A673 (cell line): ENCODE data around the gene PIK3R1. TPM values are rescaled to one million over a fixed set of nuclear protein-coding genes. Genes with fewer than 3 reads are reported as not detected.

Experiments used
- BruUV-seq: library from RNA; stranded (reverse); fragments of 400-500 nt; replicated peaks from 2 replicates; lab custom pipeline; 2021; lab: Mats Ljungman, UMichigan
- CTCF ChIA-PET: fragments of 300-600 bp; sonication (Branson Sonifier 250); formaldehyde crosslinking; loops from one replicate; lab custom pipeline; 2022; ENCODE audit warnings: antibody characterized with exemption; lab: Charles Lee
- POLR2A ChIA-PET: fragments of 300-600 bp; sonication (Branson Sonifier 250); formaldehyde crosslinking; loops from one replicate; lab custom pipeline; 2022; ENCODE audit warnings: antibody characterized with exemption; ENCODE audit not compliant: low non-redundant PET; lab: Charles Lee
- DNase-seq: peaks from one replicate; pipeline ENCODE4 v3.0.0-alpha.2; 2015; ENCODE audit warnings: low spot score
- H3K27ac ChIP-seq: fragments of 200-600 bp; sonication (generic); 2 replicates; pipeline ENCODE4 v1.5.1; 2016; ENCODE audit warnings: mixed run types, low read depth, mild to moderate bottlenecking, mixed read lengths, antibody characterized with exemption, low read length; ENCODE audit not compliant: poor library complexity, severe bottlenecking
- H3K27me3 ChIP-seq: fragments of 200-600 bp; sonication (generic); replicated peaks from 2 replicates; pipeline ENCODE4 v1.6.1; 2017; ENCODE audit warnings: mixed run types, low read depth, mild to moderate bottlenecking, mixed read lengths, antibody characterized with exemption, low read length; ENCODE audit not compliant: insufficient read depth, poor library complexity
- H3K36me3 ChIP-seq: fragments of 200-600 bp; sonication (generic); 2 replicates; pipeline ENCODE4 v1.6.1; 2016; ENCODE audit warnings: mixed run types, mild to moderate bottlenecking, mixed read lengths, antibody characterized with exemption, low read length; ENCODE audit not compliant: insufficient read depth, poor library complexity, severe bottlenecking
- H3K4me1 ChIP-seq: fragments of 200-600 bp; sonication (generic); 2 replicates; pipeline ENCODE4 v1.6.1; 2017; ENCODE audit warnings: mixed run types, mild to moderate bottlenecking, mixed read lengths, antibody characterized with exemption, low read length; ENCODE audit not compliant: insufficient read depth, poor library complexity, severe bottlenecking
- H3K4me3 ChIP-seq: fragments of 200-600 bp; sonication (generic); 2 replicates; pipeline ENCODE4 v1.5.1; 2016; ENCODE audit warnings: low read depth, mixed run types, mild to moderate bottlenecking, mixed read lengths, low read length; ENCODE audit not compliant: poor library complexity, severe bottlenecking
- H3K9me3 ChIP-seq: fragments of 200-600 bp; sonication (generic); 2 replicates; pipeline ENCODE4 v1.6.1; 2016; ENCODE audit warnings: mixed run types, low read depth, mild to moderate bottlenecking, mixed read lengths, antibody characterized with exemption, low read length; ENCODE audit not compliant: poor library complexity, severe bottlenecking
- EZH2 ChIP-seq: fragments of 200-600 bp; sonication (generic); IDR thresholded peaks from 2 replicates; pipeline ENCODE4 v1.6.1; 2017; ENCODE audit warnings: borderline replicate concordance, low read depth, mild to moderate bottlenecking, mixed read lengths, antibody characterized with exemption, low read length; ENCODE audit not compliant: poor library complexity, severe bottlenecking
- intact Hi-C: fragments of 100-400 bp; cut with micrococcal nuclease; formaldehyde crosslinking; loops from one replicate; pipeline ENCODE4 v1.10.0; 2022; ENCODE audit not compliant: unreplicated experiment
- total RNA-seq: library from RNA; stranded (reverse); gene quantifications from 2 replicates; pipeline ENCODE4 v1.2.3, GENCODE V29; 2021
- TF ChIP-seq, protein P1 (sequence below): fragments of 300-800, 200-600 bp; sonication (generic); conservative IDR thresholded peaks from 2 replicates; pipeline ENCODE4 v1.5.1; 2017; ENCODE audit warnings: low read depth, mild to moderate bottlenecking, antibody characterized with exemption, low read length, moderate library complexity, mixed read lengths

PIK3R1 gene
- total RNA-seq, 1 experiment from 2014 or later = 57.9 TPM

DNA sequence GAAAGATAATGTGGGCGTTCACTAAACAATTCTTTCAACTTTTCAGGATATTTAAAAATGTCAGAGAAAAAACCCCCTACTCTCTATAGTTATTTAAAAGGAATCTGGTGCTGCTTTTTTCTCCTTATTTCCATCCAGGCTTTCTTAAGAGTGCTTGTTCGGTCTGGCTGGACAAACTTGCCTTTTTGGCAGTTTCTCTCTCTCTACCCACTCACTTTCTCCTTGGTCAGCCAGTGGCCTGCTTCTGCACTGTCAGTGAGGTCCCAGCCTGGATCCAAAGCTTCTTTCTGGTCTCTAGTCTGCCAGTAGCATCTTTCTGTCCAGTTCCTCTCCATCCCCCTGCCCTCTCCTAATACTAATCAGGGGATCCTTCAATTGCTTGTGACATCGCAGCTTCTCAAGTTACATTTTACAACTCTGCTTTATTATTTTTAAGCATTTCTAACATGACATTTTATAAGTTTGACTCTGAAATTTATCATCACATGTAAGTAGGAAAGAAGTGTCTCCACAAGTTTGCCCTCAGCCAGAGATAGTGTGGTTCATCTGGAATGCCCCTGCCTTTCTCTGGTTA, 50.4 kb downstream of the PIK3R1 start:
- ChIA-PET CTCF (no interaction called here), POLR2A (no interaction called here)
- Histone ChIP-seq H3K27ac (peak overlapping the region; percentile 72), H3K4me1 (peaks cover 62% of the 10 kb centered on the region), H3K36me3 (no peaks in the 10 kb centered on the region), H3K9me3 (peaks cover 5% of the 10 kb centered on the region), H3K27me3 (no peaks in the 10 kb centered on the region), H3K4me3 (no peak overlapping the region)
- no peak for DNase-seq
- intact Hi-C loops = loop anchor here (5.0 kb wide), 1 partner anchor 809 kb away; no protein-coding TSS in a partner anchor
- TF ChIP-seq, protein P1, sequence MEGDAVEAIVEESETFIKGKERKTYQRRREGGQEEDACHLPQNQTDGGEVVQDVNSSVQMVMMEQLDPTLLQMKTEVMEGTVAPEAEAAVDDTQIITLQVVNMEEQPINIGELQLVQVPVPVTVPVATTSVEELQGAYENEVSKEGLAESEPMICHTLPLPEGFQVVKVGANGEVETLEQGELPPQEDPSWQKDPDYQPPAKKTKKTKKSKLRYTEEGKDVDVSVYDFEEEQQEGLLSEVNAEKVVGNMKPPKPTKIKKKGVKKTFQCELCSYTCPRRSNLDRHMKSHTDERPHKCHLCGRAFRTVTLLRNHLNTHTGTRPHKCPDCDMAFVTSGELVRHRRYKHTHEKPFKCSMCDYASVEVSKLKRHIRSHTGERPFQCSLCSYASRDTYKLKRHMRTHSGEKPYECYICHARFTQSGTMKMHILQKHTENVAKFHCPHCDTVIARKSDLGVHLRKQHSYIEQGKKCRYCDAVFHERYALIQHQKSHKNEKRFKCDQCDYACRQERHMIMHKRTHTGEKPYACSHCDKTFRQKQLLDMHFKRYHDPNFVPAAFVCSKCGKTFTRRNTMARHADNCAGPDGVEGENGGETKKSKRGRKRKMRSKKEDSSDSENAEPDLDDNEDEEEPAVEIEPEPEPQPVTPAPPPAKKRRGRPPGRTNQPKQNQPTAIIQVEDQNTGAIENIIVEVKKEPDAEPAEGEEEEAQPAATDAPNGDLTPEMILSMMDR = no peak
- TF ChIP-seq EZH2 = no peak
- no TSS peak for BruUV-seq

DNA sequence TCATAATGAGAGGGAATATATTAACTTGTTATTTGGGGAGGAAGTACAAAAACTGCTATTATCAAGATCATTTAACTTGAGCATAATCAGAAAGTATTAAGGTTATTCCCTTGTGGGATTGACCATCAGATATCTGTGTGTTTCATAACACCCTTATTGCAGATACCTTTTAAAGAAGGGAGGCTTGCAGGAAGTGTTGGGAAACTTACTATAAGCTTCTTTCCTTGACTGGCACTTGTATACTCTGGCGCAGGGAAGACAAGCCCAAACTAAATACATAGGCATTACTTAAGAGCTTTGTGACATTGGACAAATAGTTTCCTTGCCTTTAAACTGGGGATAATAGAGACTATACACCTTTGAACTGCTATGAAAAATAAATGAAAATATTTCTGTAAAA, 50.9 kb downstream of the PIK3R1 start:
- POLR2A ChIA-PET = no interaction called here
- Histone ChIP-seq H3K4me1 (peaks cover 62% of the 10 kb centered on the region), H3K9me3 (peaks cover 5% of the 10 kb centered on the region), H3K27me3 (no peaks in the 10 kb centered on the region), H3K4me3 (peak overlapping the region; percentile 11), H3K36me3 (no peaks in the 10 kb centered on the region), H3K27ac (peak overlapping the region; percentile 72)
- no TSS peak for BruUV-seq
- CTCF ChIA-PET = no interaction called here
- DNase-seq = peak; percentile 67
- intact Hi-C loops = loop anchor here (5.0 kb wide), 1 partner anchor 809 kb away; no protein-coding TSS in a partner anchor
- TF ChIP-seq, protein P1 = no peak
- TF ChIP-seq EZH2 = no peak

DNA sequence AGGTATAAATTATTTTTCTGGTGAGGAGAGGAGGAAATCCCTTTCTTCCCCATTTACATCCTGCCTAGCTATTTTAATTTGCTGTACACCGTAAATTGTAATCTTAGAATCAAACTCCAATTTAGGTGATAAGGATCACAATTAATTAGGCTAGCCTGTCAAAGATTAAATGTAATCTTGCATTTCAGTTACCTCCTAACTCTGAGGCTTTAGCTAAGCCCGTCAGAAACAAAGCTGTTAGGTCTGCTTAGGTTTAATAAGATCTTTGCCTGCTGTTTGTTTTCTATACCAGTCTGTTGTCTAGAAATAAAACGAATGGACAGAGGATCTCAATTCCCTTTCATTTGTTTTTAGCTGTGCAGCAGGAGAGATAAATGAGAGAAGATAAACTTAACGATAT, 51.5 kb downstream of the PIK3R1 start:
- Histone ChIP-seq H3K27me3 (no peaks in the 10 kb centered on the region), H3K36me3 (no peaks in the 10 kb centered on the region), H3K27ac (peak overlapping the region; percentile 72), H3K4me1 (peaks cover 62% of the 10 kb centered on the region), H3K4me3 (peak overlapping the region; percentile 11), H3K9me3 (peaks cover 5% of the 10 kb centered on the region)
- ChIA-PET CTCF (no interaction called here), POLR2A (no interaction called here)
- DNase-seq = no peak
- TSS peak; percentile 24 for BruUV-seq
- intact Hi-C loops = loop anchor here (5.0 kb wide), 1 partner anchor 810 kb away; no protein-coding TSS in a partner anchor
- TF ChIP-seq, protein P1 = no peak
- no peak for TF ChIP-seq EZH2
